Activated naive CD4-positive, alpha-beta T cell (primary cell): ENCODE measurements around the gene SPAG4.

Experiments used
- DNase-seq, 4 experiments: peaks; one replicate each; lab custom pipeline; 2025; lab: John Stamatoyannopoulos, UW

SPAG4 gene, protein sequence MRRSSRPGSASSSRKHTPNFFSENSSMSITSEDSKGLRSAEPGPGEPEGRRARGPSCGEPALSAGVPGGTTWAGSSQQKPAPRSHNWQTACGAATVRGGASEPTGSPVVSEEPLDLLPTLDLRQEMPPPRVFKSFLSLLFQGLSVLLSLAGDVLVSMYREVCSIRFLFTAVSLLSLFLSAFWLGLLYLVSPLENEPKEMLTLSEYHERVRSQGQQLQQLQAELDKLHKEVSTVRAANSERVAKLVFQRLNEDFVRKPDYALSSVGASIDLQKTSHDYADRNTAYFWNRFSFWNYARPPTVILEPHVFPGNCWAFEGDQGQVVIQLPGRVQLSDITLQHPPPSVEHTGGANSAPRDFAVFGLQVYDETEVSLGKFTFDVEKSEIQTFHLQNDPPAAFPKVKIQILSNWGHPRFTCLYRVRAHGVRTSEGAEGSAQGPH

DNA sequence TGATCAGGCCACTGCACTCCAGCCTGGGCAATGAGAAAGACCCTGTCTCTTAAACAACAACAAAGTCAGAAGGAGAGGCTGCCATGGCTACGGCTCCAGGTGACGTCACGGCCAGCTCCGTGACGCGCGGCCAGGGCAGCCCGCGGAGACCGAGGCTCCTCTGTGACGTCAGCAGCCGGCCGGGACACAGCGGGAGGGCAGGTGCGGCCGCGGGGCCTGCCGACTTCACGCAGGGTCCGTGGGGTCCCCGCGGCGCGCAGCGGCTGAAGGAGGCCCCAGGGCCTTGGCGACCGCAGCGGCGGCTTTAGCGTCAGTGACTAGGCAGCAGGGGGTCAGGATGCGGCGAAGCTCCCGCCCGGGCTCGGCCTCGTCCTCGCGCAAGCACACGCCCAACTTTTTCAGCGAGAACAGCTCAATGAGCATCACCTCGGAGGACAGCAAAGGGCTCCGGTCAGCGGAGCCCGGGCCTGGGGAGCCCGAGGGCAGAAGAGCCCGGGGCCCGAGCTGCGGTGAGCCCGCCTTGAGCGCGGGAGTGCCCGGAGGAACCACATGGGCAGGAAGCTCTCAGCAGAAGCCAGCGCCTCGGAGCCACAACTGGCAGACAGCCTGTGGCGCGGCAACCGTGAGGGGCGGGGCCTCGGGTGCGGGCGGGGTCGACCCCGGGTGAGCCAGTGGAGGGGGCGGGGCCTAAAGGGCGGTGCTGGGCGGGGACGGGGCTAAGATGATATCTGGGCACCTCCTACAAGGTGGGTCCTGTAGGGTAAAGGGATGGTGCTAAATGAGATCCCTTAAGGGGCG lies at the start of gene SPAG4:
Gene SPAG4 (plus strand): TSS at position 163 of the 798 bp plus-strand sequence. CDS start 175 bp downstream, at position 338.
- DNase-seq: peak; percentile 94 to 100 (median 99)

DNA sequence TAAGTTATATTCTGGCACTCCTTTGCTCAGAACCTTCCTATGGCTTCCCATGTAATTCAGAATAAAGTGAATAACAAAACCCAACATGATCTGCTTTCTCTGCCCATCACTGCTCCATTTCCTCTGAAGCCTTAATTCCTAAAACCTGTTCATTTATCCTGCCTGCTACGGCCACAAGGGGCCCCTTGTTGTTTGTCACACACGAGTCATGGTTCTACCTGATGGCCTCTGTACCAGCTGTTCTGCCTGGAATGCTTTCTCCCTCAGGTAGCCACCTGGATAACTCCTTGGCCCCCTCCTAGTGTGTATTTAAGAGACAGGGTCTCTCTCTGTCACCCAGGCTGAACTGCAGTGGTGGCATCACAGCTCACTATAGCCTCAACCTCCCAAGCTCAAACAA lies 47.0 kb upstream of the SPAG4 start:
- DNase-seq: no peak

DNA sequence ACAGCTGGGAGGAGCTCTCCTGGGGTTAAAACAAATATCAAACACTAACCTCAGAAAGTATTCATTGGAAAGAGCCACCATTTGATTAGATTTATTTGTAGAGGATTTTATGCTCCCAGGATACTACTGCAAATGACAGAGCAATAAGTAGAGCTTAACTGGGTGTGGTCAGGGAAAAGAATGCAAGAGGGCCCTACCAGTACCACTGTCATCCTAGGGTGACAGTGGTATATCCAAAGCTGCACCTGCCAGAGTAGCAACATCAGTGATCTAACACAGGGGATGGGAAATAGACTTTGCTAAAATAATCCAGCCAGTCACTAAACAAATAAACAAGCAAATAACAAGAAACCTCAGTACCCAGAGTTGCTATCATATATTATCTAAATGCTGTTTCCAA lies 44.1 kb upstream of the SPAG4 start:
- DNase-seq: no peak

DNA sequence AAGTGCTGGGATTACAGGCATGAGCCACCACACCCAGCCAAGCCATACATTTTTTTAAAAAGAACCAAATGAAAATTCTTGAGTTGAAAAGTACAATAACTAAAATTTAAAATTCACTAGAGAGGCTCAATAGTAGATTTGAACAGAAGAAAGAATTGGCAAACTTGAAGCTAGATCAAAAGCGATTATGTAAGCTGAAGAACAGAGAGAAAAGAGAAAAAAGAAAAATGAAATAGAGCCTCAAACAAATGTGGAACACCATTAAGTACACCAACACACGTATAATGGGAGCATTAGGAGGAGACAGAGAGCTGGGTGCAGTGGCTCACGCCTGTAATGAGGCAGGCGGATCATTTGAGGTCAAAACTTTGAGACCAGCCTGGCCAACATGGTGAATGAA lies 42.8 kb upstream of the SPAG4 start:
- DNase-seq: no peak

DNA sequence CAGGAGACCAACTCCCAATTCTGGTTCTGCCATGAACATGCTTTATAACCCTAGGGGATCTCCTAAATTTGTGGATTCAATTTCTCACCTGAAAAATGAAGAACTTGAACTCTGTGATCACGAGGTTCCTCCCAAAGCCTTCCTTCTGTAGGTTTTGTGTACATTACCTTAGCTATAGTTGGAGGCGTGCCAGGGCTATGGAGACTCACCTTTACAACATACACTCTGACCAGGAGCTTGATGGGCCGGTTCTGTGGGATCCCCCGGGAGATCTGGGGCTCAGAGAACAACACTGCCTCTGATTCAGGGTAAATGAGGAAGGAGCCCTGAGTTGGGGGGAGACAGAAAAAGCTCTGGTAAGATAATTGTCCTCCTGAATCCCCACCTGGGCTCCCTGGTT lies 39.7 kb upstream of the SPAG4 start:
- no peak for DNase-seq

DNA sequence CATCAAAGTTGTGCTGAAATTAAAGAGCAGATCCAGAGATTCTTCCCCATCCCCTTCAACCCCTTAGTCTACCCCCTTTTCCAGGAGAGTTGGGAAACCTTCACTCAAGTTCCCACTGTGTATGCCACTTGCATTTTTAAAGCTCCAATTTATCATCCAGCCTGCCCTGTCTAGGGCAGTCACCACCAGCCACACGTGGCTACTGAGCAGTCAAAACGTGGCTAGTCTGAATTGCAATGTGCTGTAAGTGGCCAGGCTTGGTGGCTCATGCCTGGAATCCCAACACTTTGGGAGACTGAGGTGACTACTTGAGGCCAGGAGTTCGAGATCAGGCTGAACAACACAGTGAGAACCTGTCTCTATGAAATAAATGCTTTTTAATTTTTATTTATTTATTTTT lies 38.8 kb upstream of the SPAG4 start:
- DNase-seq: no peak

DNA sequence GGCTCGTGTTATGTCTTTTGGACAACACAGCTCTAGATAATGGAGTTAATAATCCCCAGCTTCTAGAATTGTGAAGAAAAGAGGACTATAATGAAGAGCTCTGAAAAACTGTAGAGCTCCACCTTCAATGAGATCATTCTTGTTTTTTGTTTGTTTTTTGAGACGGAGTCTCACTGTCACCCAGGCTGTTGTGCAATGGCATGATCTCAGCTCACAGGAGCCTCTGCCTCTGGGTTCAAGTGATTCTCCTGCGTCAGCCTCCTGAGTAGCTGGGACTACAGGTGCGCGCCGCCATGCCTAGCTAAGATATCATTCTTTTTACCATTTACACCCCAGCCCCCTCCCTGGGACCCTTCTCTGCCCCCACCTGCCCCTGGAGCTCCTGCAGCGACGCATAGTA lies 37.2 kb upstream of the SPAG4 start:
- no peak for DNase-seq

DNA sequence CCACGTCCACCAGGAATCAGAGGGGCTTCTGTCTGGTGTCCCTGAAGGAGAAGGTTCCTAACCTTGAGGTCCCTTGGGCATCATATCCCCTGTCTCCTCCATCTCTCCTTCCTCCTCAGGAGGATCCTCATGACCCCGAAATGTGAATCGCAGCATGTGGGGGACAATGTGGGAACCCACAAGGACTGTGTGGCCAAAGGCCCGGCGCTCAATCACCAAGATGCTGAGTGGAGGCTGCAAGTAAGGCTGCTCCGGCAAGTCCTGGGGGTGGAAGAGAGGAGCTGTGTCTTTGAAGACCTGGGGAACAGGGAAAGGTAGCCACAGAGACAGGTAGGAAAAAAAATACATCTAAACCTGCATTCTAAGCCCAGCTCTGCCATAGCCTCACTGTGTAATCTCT lies 36.4 kb upstream of the SPAG4 start:
- DNase-seq: no peak

DNA sequence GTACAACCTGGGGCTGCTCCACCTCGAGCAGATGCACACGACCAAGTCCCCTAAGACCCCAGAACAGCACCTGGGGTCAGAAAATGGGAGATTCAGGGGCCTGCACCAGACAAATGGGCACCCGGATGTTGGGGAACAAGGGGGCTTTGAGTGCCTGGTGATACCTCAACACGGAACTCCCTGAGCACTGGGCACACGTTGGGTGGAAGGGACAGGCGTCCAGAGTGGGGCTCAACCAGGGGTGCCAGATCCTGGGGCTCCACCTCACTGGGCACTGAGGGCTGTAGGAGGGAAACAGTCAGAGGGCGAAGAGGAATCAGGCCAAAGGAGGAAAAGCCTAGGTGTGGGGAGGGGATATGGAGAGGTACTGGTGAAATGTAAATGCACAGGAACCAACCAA lies 33.5 kb upstream of the SPAG4 start:
- no peak for DNase-seq

DNA sequence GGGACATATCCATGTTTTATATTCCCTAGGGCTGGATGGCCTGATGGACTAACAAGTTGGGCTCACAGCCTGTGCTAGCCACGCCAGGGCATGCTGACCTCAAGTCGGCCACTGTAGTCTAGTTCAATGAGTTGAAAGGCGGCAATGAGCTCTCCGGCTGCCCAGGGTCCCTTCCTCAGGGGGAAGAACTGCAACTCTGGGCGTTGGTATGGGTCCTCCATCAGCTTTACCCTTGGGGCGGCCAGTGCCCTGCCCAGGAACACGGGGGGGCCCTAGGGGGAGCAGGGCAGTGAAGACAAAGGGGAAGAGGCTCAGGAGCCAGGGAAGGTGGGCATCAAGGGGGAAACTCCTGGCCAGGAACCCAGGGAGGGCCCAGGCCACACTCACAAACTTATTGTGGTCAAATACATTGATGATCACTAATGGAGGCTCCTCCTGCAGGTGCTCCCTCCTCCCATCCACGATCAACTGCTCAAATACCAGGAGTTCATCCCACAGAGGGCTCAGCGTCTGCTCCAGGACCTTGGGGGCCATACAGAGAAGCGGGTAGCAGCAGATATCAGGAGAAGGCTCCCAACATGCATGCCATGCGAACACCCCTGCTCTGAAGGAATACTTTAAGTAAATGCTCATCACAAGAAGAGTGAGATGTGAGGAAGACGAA lies 32.8 kb upstream of the SPAG4 start:
- no peak for DNase-seq

DNA sequence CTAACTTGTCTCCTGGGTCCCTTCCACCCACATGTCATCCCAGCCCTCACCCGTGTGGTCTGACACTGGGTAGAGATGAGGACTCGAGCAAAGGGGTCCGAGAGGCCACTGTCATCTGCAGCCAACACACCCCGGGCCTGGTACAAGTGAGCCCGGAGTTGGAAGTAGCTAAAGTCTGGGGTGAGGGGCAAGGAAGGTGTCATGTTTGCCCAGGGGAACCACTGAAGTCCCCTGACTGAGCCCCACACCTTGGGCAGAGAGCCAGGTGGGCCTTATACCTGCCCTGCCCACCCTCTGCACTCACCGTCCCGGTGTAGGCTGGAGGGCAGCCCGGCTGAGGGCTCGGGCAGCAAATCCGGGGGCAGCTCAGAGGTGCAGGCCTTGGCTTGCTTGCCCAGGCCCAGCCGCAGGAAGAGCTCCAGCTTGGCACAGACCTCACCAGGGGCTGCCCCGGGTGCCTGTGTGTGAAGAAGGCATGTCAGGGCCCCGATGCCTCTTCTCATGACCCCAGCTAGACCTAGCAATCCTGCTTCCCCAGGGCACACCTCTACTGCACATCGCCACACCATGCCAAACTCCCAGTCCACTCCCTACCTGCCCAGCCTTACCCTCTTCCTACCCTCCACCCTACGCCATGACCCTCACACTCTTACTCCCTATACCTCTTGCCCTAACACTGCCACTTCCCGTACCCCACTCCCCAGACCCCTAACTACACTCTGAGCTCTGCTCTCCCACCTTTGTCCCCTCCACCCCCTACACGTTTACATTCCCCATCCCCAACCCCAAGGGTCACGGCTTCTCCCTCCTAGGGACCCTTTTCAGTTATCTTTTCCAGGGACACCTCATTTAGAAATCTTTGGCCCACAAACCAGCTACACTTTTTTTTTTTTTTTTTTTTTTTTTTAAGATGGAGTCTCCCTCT lies 31.7 kb upstream of the SPAG4 start:
- no peak for DNase-seq

DNA sequence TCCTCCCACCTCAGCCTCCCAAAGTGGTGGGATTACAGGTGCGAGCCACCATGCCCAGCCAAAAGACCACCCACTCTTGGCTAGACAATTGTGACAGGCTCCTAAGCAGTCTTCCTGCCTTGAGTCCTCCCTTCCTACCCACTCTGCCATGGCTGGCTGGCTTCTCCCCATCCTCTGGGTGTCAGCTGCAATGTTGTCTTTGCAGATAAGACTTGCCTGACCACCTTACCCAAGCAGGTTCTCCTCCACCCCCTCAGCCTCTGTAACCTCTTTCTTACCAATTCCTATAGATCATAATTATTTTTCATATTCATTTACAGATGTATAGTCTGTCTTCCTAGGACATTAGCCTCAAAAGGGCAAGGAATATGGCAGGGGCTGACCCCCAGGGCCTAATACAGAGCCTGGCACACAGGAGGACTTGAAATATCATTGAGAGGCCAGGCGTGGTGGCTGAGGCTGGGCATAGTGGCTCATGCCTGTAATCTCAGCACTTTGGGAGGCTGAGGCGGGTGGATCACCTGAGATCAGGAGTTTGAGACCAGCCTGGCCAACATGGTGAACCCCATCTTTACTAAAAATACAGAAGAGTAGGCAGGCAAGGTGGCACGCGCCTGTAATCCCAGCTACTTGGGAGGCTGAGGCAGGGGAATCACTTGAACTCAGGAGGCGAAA lies 28.7 kb upstream of the SPAG4 start:
- no peak for DNase-seq

DNA sequence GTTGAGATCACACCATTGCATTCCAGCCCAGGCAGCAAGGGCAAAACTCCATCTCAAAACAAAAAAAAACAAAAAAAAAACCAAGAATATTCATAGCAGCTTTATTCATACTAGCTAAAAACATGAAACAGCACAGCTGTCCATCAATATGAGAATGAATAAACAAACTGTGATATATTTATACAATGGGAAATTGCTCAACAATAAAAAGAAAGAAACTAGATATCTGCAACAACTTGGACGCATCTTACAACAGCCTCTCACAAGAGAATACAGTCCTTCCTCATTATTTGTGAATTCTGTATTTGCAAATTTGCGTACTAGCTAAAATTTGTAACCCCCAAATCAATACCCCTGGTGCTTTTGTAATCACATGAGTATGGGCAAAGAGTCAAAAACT lies 28.2 kb upstream of the SPAG4 start:
- no peak for DNase-seq

DNA sequence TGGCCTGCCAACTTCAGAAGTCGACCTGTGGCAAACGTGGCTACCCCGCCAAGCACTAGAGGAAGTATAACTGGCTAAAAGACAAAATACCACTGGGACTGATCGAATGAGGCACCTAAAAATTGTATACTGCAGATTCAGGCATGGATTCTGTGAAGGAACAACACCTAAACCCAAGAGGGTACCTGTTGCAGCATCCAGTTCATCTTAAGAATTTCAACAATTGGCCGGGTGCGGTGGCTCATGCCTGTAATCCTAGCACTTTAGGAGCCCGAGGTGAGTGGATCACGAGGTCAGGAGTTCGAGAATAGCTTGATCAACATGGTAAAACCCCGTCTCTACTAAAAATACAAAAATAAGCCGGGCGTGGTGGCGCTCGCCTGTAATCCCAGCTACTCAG lies 27.2 kb upstream of the SPAG4 start:
- DNase-seq: no peak

DNA sequence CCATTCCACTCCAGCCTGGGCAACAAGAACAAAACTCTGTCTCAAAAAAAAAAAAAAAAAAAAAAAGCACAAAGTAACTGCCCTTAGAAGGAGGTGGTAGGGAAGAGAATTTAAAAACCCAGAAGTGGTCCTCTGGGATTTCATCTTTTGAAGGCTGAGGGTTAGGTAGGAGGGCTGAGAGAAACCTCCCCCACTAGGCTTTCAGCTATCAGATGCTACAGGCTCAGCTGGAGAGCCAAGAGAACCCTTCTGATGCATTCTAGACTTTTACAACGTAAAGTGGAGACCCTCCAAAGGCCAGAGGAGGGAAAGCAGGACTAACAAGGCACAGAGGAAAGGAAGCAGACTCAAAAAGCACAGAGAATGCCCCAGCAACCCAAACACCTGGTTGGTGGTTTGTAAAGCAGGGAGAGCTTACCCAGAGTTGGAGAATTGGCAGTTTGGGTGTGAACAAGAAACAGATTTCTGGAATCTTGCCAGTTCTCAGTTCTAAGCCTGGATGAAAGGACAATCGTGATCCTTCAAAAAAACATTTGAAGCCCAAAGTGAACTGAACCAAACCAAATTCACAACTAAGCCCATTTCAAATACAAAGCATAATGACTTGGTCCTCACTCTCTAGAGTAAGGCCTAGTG lies 23.2 kb upstream of the SPAG4 start:
- no peak for DNase-seq

DNA sequence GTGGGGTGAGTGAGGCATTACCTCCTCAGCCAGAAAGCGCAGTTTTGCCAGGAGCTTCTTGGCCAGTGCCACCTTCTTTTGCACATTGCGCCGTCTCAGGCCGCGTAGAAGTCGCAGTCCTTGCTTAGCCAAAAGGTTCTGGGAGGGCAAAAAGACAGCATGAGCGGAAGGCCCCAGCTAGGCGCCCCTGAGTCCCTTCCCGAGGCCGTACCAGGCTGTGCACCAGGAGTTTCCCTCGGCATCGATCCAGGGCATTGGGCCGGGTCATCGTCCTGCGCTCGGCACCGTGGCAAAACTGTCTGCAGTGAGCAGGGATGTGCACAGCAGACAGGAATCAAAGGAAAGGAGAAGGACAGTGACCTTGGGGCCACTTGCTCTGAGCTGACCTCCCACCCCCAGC lies 20.2 kb upstream of the SPAG4 start:
- no peak for DNase-seq

DNA sequence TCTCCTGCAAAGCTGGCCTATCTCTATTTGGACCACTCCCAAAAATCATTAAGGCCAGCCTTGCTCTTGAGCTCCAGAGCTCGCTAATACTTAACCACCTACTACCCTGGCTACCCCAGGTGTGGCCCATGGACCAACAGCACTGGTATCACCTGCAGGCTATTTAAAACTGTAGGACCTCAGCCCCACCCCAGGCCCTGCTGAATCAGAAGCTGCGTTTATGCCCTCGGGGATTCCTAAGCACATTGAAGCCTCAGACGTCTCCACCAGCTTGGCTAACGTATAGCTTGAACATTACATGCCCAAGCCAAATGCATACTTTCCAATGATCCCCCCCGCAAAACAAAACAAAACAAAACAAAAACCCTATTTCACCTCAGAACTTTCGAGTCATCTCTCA lies 19.7 kb upstream of the SPAG4 start:
- DNase-seq: no peak

DNA sequence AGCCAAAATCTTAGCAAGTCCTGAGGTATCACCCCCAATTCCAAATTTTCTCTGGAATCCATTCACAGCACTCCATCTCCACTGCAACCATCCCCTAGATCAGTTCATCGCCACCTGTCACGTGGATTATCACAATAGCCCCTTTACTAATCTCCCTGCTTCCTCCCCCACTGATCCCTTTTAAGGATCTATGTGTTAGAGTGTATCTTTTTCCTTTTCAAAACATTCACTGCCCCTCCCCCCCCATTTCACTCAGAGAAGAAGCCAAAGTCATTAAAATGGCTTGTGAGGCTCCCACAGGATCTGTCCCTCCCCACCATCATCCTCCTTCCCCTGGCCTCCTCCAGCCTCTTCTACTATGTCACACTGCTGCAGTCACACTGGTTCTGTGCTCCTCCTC lies 18.4 kb upstream of the SPAG4 start:
- DNase-seq: no peak

DNA sequence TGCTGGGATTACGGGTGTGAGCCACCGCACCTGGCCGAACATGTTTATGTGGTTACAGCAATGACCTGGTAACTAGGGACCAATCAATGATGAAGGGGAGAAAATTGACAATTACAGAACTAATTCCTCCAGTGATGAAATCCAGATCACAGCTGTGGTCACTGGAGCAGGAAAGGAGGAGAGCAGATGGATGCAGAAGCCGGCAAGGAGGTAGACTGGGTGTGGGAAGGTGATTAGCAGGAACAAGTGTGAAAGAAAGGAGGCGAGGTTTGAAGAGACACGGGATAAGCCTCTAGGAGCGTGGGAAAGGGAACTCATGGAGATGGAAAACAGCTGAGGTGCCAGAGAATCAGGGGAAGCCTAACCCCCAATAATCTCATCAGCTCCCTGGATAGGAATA lies 17.2 kb upstream of the SPAG4 start:
- no peak for DNase-seq

DNA sequence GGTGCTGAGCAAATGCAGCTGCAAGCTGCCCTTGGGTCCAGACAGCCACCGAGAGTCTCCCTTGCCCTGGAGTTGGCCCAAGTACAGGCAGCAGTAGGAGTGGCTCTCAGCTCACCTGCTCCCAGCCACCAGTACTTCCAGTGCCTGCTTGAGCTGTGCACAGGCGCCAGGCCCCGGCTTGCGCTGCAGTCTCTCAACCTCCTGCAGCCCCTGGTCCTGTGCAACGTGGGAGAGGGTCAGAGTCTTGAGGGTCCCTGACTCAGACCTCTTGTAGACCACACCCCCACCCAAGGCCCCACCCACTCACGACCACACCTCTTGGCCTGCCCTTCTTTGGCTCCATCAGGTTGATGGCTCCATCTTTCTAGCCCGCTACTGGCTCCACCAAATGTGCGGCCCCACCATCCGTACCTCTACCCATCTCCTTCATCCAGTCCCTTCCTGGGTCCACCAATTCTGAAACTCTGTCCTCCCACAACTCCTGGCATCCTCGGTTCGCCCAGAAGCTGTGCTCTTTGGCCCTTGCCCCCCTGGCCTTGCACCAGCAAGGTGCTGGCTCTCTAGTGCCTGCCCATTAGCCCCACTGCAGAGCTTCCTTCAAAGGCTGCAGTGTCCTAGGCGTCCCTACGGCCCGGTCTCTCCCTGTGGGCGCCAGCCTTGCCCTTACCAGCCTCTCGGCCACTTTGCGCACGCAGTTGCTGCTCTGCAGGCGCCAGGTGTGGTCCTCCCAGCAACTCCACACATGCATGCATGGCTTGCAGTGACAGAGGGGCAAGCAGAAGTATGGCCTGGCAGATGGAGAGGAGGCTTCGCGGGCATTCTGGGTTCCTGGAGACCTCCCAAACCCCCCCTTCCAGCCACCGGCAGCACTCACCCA lies 16.5 kb upstream of the SPAG4 start:
- no peak for DNase-seq
